GM23338 (cell line): ENCODE measurements around the gene ARID4A. TPM values are rescaled to one million over a fixed set of nuclear protein-coding genes. Genes with fewer than 3 reads are reported as not detected.
A peak's percentile ranks its signal among the peaks of the same experiment; 100 is the strongest.

Experiments used
- ATAC-seq: fragments of 200-7000 bp; cut with Tn5 transposase; 3 replicates; pipeline ENCODE4 v1.9.1; 2020
- DNase-seq: peaks from one replicate; pipeline ENCODE4 v3.0.0-alpha.2; 2015; ENCODE audit warnings: low spot score
- H2AFZ ChIP-seq: fragments of 200-600 bp; sonication (generic); 2 replicates; pipeline ENCODE4 v1.8.0; 2016; ENCODE audit warnings: antibody characterized with exemption, mild to moderate bottlenecking, moderate library complexity
- H3F3A ChIP-seq: fragments of 200-600 bp; sonication (generic); replicated peaks from 2 replicates; pipeline ENCODE4 v1.8.0; 2017; ENCODE audit warnings: antibody characterized with exemption, mixed run types, low read depth
- H3K27ac ChIP-seq: fragments of 200-600 bp; sonication (generic); 2 replicates; pipeline ENCODE4 v1.6.1; 2016; ENCODE audit warnings: low read depth
- H3K27me3 ChIP-seq: fragments of 200-600 bp; sonication (generic); 2 replicates; pipeline ENCODE4 v1.8.0; 2016; ENCODE audit warnings: mild to moderate bottlenecking, mixed run types, moderate library complexity; ENCODE audit not compliant: insufficient read depth
- H3K36me3 ChIP-seq: fragments of 200-600 bp; sonication (generic); 2 replicates; pipeline ENCODE4 v1.8.0; 2016; ENCODE audit warnings: mild to moderate bottlenecking; ENCODE audit not compliant: insufficient read depth
- H3K4me1 ChIP-seq: fragments of 200-600 bp; sonication (generic); 2 replicates; pipeline ENCODE4 v1.8.0; 2016; ENCODE audit warnings: mild to moderate bottlenecking, moderate library complexity; ENCODE audit not compliant: insufficient read depth
- H3K4me2 ChIP-seq: fragments of 200-600 bp; sonication (generic); 2 replicates; pipeline ENCODE4 v1.7.1; 2017; ENCODE audit warnings: mixed run types
- H3K4me3 ChIP-seq: fragments of 200-600 bp; sonication (generic); 2 replicates; pipeline ENCODE4 v1.6.1; 2016; ENCODE audit warnings: mixed run types
- H3K79me2 ChIP-seq: fragments of 200-600 bp; sonication (generic); replicated peaks from 2 replicates; pipeline ENCODE4 v1.8.0; 2017; ENCODE audit warnings: mild to moderate bottlenecking; ENCODE audit not compliant: insufficient read depth
- H3K9me2 ChIP-seq: fragments of 200-600 bp; sonication (generic); 2 replicates; pipeline ENCODE4 v1.8.0; 2017; ENCODE audit not compliant: insufficient read depth
- H4K20me1 ChIP-seq: fragments of 200-600 bp; sonication (generic); replicated peaks from 2 replicates; pipeline ENCODE4 v1.8.0; 2017; ENCODE audit warnings: mild to moderate bottlenecking; ENCODE audit not compliant: insufficient read depth
- H3K27ac Mint-ChIP-seq: 2 replicates; pipeline ENCODE4 v1.8.0; 2020; ENCODE audit warnings: inconsistent platforms, mild to moderate bottlenecking, moderate library complexity, mixed read lengths
- H3K27me3 Mint-ChIP-seq: 3 replicates; pipeline ENCODE4 v1.8.0; 2022; ENCODE audit warnings: low read depth, mild to moderate bottlenecking, moderate library complexity, mixed read lengths, inconsistent platforms; ENCODE audit not compliant: insufficient read depth, poor library complexity
- H3K36me3 Mint-ChIP-seq: 3 replicates; pipeline ENCODE4 v1.8.0; 2021; ENCODE audit warnings: low read depth, mild to moderate bottlenecking, inconsistent platforms, moderate library complexity, mixed read lengths
- H3K4me1 Mint-ChIP-seq: 3 replicates; pipeline ENCODE4 v1.8.0; 2020; ENCODE audit warnings: mild to moderate bottlenecking, inconsistent platforms, mixed read lengths
- H3K4me3 Mint-ChIP-seq: 3 replicates; pipeline ENCODE4 v1.8.0; 2021; ENCODE audit warnings: moderate library complexity, mild to moderate bottlenecking, inconsistent platforms, mixed read lengths
- H3K9me3 Mint-ChIP-seq: 3 replicates; pipeline ENCODE4 v1.8.0; 2020; ENCODE audit warnings: moderate library complexity, mild to moderate bottlenecking, inconsistent platforms, mixed read lengths
- CREB1 ChIP-seq: fragments of 250-450 bp; sonication (Bioruptor Pico); IDR thresholded peaks from 2 replicates; pipeline ENCODE4 v1.5.0; 2020; ENCODE audit warnings: low read depth, mild to moderate bottlenecking, moderate library complexity
- CTCF ChIP-seq, 2 experiments: fragments of 200-600 bp in 1 of 2; sonication (generic) in 1 of 2; conservative IDR thresholded peaks; 2 replicates each; pipeline versions ENCODE4 v1.5.1 to v1.6.1; 2016 to 2017; ENCODE audit warnings: antibody characterized with exemption in 2 of 2, low read depth in 2 of 2, mild to moderate bottlenecking in 2 of 2, moderate library complexity in 1 of 2
- ETS1 ChIP-seq: IDR thresholded peaks from 2 replicates; pipeline ENCODE4 v1.6.1; 2016; ENCODE audit warnings: antibody characterized with exemption
- EZH2 ChIP-seq: fragments of 200-600 bp; sonication (generic); IDR thresholded peaks from one replicate; pipeline ENCODE4 v1.8.0; 2017; ENCODE audit warnings: antibody characterized with exemption, mild to moderate bottlenecking, low read depth; ENCODE audit not compliant: unreplicated experiment
- EZH2phosphoT487 ChIP-seq: fragments of 200-600 bp; sonication (generic); IDR thresholded peaks from one replicate; pipeline ENCODE4 v1.8.1; 2018; ENCODE audit warnings: antibody characterized with exemption; ENCODE audit not compliant: unreplicated experiment
- JUNB ChIP-seq: IDR thresholded peaks from one replicate; pipeline ENCODE4 v1.6.1; 2016; ENCODE audit warnings: antibody characterized with exemption; ENCODE audit not compliant: unreplicated experiment
- NANOG ChIP-seq: IDR thresholded peaks from 2 replicates; pipeline ENCODE4 v1.6.1; 2016; ENCODE audit warnings: antibody characterized with exemption, borderline replicate concordance
- POLR2AphosphoS5 ChIP-seq: IDR thresholded peaks from 2 replicates; pipeline ENCODE4 v1.6.1; 2016; ENCODE audit warnings: antibody characterized with exemption, low read depth
- REST ChIP-seq: IDR thresholded peaks from one replicate; pipeline ENCODE4 v1.6.1; 2018; ENCODE audit warnings: antibody characterized with exemption; ENCODE audit not compliant: unreplicated experiment
- STAT1 ChIP-seq: IDR thresholded peaks from one replicate; pipeline ENCODE4 v1.6.1; 2016; ENCODE audit warnings: antibody characterized with exemption; ENCODE audit not compliant: unreplicated experiment
- ZNF114 ChIP-seq: fragments of 250-450 bp; sonication (Bioruptor Pico); IDR thresholded peaks from 2 replicates; pipeline ENCODE4 v1.5.0; 2020; ENCODE audit warnings: mild to moderate bottlenecking, moderate library complexity
- ZNF331 ChIP-seq: fragments of 250-450 bp; sonication (Bioruptor Pico); IDR thresholded peaks from 2 replicates; pipeline ENCODE4 v1.5.0; 2020; ENCODE audit warnings: low read depth, mild to moderate bottlenecking, moderate library complexity
- ZNF462 ChIP-seq: fragments of 250-450 bp; sonication (Bioruptor Pico); IDR thresholded peaks from 2 replicates; pipeline ENCODE4 v1.5.0; 2020; ENCODE audit warnings: mild to moderate bottlenecking, moderate library complexity
- polyA plus RNA-seq: library from polyadenylated mRNA; unstranded; fragments of >200 nt; fragmentation: Nextera tagmentation; extraction: Ambion mirVana; gene quantifications from 2 replicates; pipeline ENCODE4 v1.2.1, GENCODE V29; 2016
- total RNA-seq: library from RNA; depleted of rRNA; stranded (reverse); fragments of >200 nt; shearing (Covaris generic); gene quantifications from 2 replicates; pipeline ENCODE4 v1.2.3, GENCODE V29; 2014

The ARID4A gene
- total and polyA plus RNA-seq, 2 experiments from 2014 or later: 9.1 to 25.4 TPM

GRCh38 chr14:58281969-58282368 lies 16.4 kb upstream of the ARID4A start:
- ATAC-seq (no peak), DNase-seq (no peak)
- Histone ChIP-seq H3K27me3 (no peaks in the 10 kb centered on the region), H3K79me2 (peaks cover 98% of the 10 kb centered on the region), H3K36me3 (peaks cover 27% of the 10 kb centered on the region), H3F3A (no peaks in the 10 kb centered on the region), H3K27ac (no peak overlapping the region), H4K20me1 (peaks cover 25% of the 10 kb centered on the region), H3K4me1 (no peaks in the 10 kb centered on the region), H3K9me2 (no peaks in the 10 kb centered on the region), H3K4me3 (no peak overlapping the region), H2AFZ (no peak overlapping the region), H3K4me2 (no peak overlapping the region)
- Mint-ChIP-seq H3K27ac (peak overlapping the region; percentile 43; the same call in 1 of the 2 replicates), H3K9me3 (no peaks in the 10 kb centered on the region), H3K4me1 (no peaks in the 10 kb centered on the region), H3K4me3 (no peak overlapping the region), H3K27me3 (no peaks in the 10 kb centered on the region), H3K36me3 (peaks cover 61% of the 10 kb centered on the region)
- no peak for TF ChIP-seq REST
- no peak for TF ChIP-seq ZNF331
- TF ChIP-seq EZH2: no peak
- TF ChIP-seq EZH2phosphoT487: no peak
- no peak for TF ChIP-seq CREB1
- TF ChIP-seq ETS1: no peak
- TF ChIP-seq JUNB: no peak
- no peak for TF ChIP-seq STAT1
- no peak for TF ChIP-seq POLR2AphosphoS5
- TF ChIP-seq ZNF114 (CRISPR knock-in tag): no peak
- TF ChIP-seq CTCF (conservative IDR thresholded peaks at IDR 0.05; ENCODE audit: low read depth in 2 of 2): no peak
- no peak for TF ChIP-seq NANOG
- TF ChIP-seq ZNF462 (CRISPR knock-in tag): no peak
